AG04449 (cell line): ENCODE measurements around the gene COMTD1.

Experiments
- CTCF ChIA-PET: fragments of 350-600 bp; formaldehyde crosslinking; extraction: SDS; loops from one replicate; lab custom pipeline; 2021; ENCODE audit warnings: antibody characterized with exemption; lab: Yijun Ruan, JAX
- POLR2A ChIA-PET: fragments of 400-600, 350-600 bp; formaldehyde crosslinking; extraction: SDS; loops from one replicate; lab custom pipeline; 2020; ENCODE audit warnings: antibody characterized with exemption, inconsistent platforms; lab: Yijun Ruan, JAX
- DNase-seq: peaks from one replicate; pipeline ENCODE4 v3.0.0-alpha.2; 2010; ENCODE audit warnings: low read depth, low spot score
- H3K4me3 ChIP-seq: 2 replicates; pipeline ENCODE4 v1.5.1; 2011; ENCODE audit warnings: low read depth, mild to moderate bottlenecking, control low read depth, low read length
- TF ChIP-seq, protein P1 (sequence below): IDR thresholded peaks from one replicate; pipeline ENCODE4 v1.5.1; 2011; ENCODE audit warnings: mild to moderate bottlenecking, moderate library complexity, low read length, control low read depth, inconsistent platforms; ENCODE audit not compliant: insufficient read depth; ENCODE audit errors: missing control alignments

COMTD1 gene

DNA sequence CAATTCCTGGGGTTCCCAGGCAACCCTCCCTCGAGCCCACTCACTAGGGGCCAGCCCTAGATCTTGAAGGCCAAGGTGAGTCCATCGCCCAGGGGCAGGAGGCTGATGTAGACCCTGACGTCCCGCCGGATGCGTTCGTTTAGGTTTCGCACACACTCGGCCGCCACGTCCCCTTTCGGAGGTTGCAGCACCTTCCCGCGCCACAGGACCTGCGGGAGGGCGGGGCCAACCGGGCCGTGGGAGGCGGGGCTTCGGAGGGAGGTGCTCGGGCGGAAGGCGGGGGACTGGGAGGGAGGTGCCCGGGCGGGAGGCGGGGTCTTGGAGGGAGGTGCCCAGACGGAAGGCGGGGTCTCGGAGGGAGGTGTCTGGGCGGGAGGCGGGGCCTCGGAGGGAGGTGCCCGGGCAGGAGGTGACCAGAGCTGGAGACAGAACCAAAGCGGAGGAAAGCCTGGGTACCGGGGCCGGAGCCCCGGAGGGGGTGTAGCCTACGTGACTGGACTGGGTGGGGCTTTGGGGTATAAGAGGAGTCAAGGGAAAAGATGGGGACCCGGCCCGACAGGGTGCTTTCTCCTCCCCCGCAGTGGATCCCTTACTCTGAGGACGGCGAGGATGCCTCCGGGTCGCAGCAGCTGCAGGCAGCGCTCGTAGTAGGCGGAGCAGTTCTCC, 1.6 kb downstream of the COMTD1 start:
- POLR2A ChIA-PET: interaction anchor here (0.8 to 1.2 kb wide), 5 partner anchors 24 to 167 kb away, joined by 3 to 6 read pairs (median 4); partner anchors contain the start of genes SAMD8, VDAC2 and ZNF503
- H3K4me3 ChIP-seq: peak overlapping the region; percentile 71
- CTCF ChIA-PET: interaction anchor here (0.8 to 11.5 kb wide), 11 partner anchors 10 to 991 kb away, joined by 3 to 302 read pairs (median 27); partner anchors contain the start of genes SAMD8 and VDAC2
- TF ChIP-seq, protein P1, sequence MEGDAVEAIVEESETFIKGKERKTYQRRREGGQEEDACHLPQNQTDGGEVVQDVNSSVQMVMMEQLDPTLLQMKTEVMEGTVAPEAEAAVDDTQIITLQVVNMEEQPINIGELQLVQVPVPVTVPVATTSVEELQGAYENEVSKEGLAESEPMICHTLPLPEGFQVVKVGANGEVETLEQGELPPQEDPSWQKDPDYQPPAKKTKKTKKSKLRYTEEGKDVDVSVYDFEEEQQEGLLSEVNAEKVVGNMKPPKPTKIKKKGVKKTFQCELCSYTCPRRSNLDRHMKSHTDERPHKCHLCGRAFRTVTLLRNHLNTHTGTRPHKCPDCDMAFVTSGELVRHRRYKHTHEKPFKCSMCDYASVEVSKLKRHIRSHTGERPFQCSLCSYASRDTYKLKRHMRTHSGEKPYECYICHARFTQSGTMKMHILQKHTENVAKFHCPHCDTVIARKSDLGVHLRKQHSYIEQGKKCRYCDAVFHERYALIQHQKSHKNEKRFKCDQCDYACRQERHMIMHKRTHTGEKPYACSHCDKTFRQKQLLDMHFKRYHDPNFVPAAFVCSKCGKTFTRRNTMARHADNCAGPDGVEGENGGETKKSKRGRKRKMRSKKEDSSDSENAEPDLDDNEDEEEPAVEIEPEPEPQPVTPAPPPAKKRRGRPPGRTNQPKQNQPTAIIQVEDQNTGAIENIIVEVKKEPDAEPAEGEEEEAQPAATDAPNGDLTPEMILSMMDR: no peak
- DNase-seq: no peak

DNA sequence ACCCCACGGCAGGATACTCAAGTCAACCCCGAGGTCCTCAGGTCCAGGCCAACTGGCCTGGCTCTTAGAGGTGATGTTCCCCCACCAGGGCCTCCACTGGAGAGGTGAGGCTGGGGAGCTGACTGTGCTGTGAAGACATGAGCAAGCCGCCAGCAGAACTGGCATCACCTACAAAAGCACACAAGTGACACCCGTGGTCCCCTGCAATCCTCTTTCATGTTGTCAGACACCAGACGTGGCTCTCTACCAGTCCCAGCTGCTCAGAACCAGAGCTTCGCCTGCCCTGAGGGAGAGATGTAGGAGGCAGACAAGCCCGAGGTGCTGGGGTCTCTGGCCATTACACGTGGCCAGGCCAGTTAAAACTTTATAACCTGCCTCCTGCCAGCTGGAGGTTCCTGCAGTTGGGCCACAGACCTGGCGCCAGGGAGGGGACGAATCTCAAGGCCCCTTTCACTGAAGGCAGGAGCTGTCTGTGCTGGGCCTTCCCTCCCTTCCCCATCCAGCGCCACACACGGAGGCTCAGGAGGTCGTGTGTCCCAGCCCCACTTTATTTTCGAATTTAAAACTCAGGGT, 2.2 kb downstream of the COMTD1 start:
- no peak overlapping the region for H3K4me3 ChIP-seq
- POLR2A ChIA-PET: interaction anchor here (0.8 to 1.2 kb wide), 2 partner anchors 23 to 122 kb away, joined by 3 to 6 read pairs; partner anchors contain the start of genes SAMD8 and VDAC2
- CTCF ChIA-PET: interaction anchor here (0.9 to 11.5 kb wide), 8 partner anchors 8 to 990 kb away, joined by 3 to 302 read pairs (median 53); partner anchors contain the start of genes SAMD8 and VDAC2
- TF ChIP-seq, protein P1: no peak
- no peak for DNase-seq

GRCh38 chr10:75231672-75232581, 3.8 kb downstream of the COMTD1 start:
- no peak for DNase-seq

GRCh38 chr10:75230600-75231038, 5.1 kb downstream of the COMTD1 start:
- TF ChIP-seq, protein P1: peak; percentile 89
- CTCF ChIA-PET: interaction anchor here (0.6 to 11.5 kb wide), 27 partner anchors 6 to 987 kb away, joined by 3 to 302 read pairs (median 6); partner anchors contain the start of genes SAMD8 and VDAC2
- DNase-seq: no peak
- POLR2A ChIA-PET: interaction anchor here (1.9 kb wide), 1 partner anchor 20 kb away, joined by 4 read pairs; the partner anchor contains the start of gene VDAC2
- no peak overlapping the region for H3K4me3 ChIP-seq

More at GRCh38 chr10:75231672-75232581, 3.8 kb downstream of the COMTD1 start:
- ChIA-PET POLR2A (interaction anchor here (0.9 to 1.9 kb wide), 2 partner anchors 21 kb away, joined by 3 to 4 read pairs; partner anchors contain the start of gene VDAC2), CTCF (interaction anchor here (1.1 to 11.5 kb wide), 18 partner anchors 8 to 993 kb away, joined by 3 to 302 read pairs (median 8); partner anchors contain the start of genes SAMD8 and VDAC2)
- no peak overlapping the region for H3K4me3 ChIP-seq
- TF ChIP-seq, protein P1: no peak

DNA sequence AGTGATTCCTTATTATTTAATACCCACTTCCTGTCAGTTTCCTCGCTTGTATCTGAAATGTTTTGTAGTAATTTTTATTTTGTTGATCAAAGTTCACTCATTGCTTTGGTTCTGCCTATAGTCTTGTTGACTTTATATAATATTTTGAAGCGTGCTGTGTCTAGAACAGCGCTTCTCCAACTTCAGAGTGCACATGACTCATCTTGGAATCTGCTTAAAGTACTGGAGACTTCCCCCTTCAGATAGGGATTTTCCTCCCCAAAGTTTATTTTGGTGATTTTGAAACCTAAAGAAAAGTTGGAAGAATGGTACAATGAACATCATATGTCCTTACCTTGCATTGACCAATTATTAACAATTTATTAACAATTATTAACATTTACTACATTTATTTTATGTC, 5.8 kb downstream of the COMTD1 start:
- DNase-seq: no peak
- TF ChIP-seq, protein P1: no peak
- POLR2A ChIA-PET: interaction anchor here (1.9 kb wide), 1 partner anchor 19 kb away, joined by 4 read pairs; the partner anchor contains the start of gene VDAC2
- CTCF ChIA-PET: interaction anchor here (0.6 to 11.5 kb wide), 24 partner anchors 6 to 986 kb away, joined by 3 to 302 read pairs (median 6); partner anchors contain the start of gene SAMD8
- H3K4me3 ChIP-seq: no peak overlapping the region
